ENCODE data around the gene SLC6A18.

DNA sequence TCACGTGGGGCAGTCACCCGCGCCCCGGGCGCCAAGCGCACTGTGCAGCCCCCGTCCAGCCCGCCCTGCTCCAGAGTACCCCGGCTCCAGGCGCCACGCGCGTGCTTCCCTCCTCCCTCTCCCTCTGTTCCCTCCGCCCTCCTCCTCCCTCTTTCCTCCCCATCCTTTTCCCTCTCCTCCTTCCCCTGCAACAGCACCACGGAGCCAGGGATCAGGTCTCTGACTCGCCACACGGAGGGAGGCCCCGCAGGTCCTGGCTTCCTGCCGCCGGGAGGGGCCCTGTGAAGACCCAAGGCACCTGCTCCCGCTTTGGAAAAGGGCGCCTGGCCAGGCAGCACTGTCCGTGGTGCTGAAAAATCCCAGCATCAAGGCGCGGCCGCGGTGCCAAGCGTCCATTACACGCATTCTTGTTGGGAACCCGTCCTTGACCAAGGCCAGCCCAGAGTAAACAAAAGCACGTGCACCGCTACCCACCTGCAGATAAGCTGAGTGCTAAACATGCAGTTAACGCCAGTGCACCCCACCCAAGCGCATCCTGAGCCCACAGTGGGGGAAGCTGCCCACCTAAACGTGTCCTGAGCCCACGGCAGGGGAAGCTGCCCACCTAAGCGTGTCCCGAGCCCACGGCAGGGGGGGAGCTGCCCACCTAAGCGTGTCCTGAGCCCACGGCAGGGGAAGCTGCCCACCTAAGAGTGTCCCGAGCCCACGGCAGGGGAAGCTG, 21.7 kb downstream of the SLC6A18 start:
- TF ChIP-seq, protein P1, sequence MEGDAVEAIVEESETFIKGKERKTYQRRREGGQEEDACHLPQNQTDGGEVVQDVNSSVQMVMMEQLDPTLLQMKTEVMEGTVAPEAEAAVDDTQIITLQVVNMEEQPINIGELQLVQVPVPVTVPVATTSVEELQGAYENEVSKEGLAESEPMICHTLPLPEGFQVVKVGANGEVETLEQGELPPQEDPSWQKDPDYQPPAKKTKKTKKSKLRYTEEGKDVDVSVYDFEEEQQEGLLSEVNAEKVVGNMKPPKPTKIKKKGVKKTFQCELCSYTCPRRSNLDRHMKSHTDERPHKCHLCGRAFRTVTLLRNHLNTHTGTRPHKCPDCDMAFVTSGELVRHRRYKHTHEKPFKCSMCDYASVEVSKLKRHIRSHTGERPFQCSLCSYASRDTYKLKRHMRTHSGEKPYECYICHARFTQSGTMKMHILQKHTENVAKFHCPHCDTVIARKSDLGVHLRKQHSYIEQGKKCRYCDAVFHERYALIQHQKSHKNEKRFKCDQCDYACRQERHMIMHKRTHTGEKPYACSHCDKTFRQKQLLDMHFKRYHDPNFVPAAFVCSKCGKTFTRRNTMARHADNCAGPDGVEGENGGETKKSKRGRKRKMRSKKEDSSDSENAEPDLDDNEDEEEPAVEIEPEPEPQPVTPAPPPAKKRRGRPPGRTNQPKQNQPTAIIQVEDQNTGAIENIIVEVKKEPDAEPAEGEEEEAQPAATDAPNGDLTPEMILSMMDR (IDR thresholded peaks at IDR 0.05): no peak
- TF ChIP-seq POLR2A (IDR thresholded peaks at IDR 0.05): no peak

Data from prostate gland (tissue), 2 donors.